GM21447 (cell line): ENCODE results near the gene AKAP7.

Experiments
- ATAC-seq: cut with Tn5 transposase; IDR thresholded peaks from one replicate; pipeline ENCODE4 v1.9.1; 2021; ENCODE audit not compliant: unreplicated experiment

The AKAP7 gene

GRCh38 chr6:131197716-131198115, 62.4 kb downstream of the AKAP7 start:
- no peak for ATAC-seq

GRCh38 chr6:131199568-131200272, 64.5 kb downstream of the AKAP7 start:
- peak; percentile 100 for ATAC-seq

- no peak for ATAC-seq
Measured at GRCh38 chr6:131205481-131206244, 70.4 kb downstream of the AKAP7 start.

GRCh38 chr6:131206463-131207251, 71.4 kb downstream of the AKAP7 start:
- no peak for ATAC-seq

GRCh38 chr6:131208787-131209186, 73.5 kb downstream of the AKAP7 start:
- ATAC-seq = no peak

- no peak for ATAC-seq
Measured at GRCh38 chr6:131210469-131210868, 75.2 kb downstream of the AKAP7 start.

- no peak for ATAC-seq
Measured at GRCh38 chr6:131212024-131212423, 76.8 kb downstream of the AKAP7 start.

- ATAC-seq = no peak
Measured at GRCh38 chr6:131212913-131213312, 77.6 kb downstream of the AKAP7 start.

GRCh38 chr6:131213501-131213990, 78.3 kb downstream of the AKAP7 start:
- no peak for ATAC-seq

- ATAC-seq = no peak
Measured at GRCh38 chr6:131215219-131215618, 80.0 kb downstream of the AKAP7 start.

GRCh38 chr6:131216246-131216645, 81.0 kb downstream of the AKAP7 start:
- ATAC-seq = no peak

GRCh38 chr6:131222773-131223172, 87.5 kb downstream of the AKAP7 start:
- ATAC-seq = no peak

GRCh38 chr6:131223416-131223815, 88.1 kb downstream of the AKAP7 start:
- no peak for ATAC-seq

- no peak for ATAC-seq
Measured at GRCh38 chr6:131225127-131225526, 89.9 kb downstream of the AKAP7 start.

- ATAC-seq = no peak
Measured at GRCh38 chr6:131225959-131226358, 90.7 kb downstream of the AKAP7 start.

GRCh38 chr6:131226459-131227157, 91.3 kb downstream of the AKAP7 start:
- ATAC-seq = no peak

GRCh38 chr6:131227158-131227543, 91.9 kb downstream of the AKAP7 start:
- ATAC-seq = no peak

- ATAC-seq = no peak
Measured at GRCh38 chr6:131231103-131231502, 95.8 kb downstream of the AKAP7 start.

GRCh38 chr6:131231891-131232290, 96.6 kb downstream of the AKAP7 start:
- no peak for ATAC-seq

GRCh38 chr6:131244942-131245341, 109.7 kb downstream of the AKAP7 start:
- ATAC-seq = no peak

GRCh38 chr6:131250122-131250521, 114.9 kb downstream of the AKAP7 start:
- peak; percentile 86 for ATAC-seq
